HepG2 (cell line): ENCODE measurements around the gene CDC42EP1. TPM values are rescaled to one million over a fixed set of nuclear protein-coding genes. Genes with fewer than 3 reads are reported as not detected.

Source experiments
- ATF1 ChIP-seq: IDR thresholded peaks from 2 replicates; pipeline ENCODE4 v1.6.1; 2016; ENCODE audit warnings: mild to moderate bottlenecking, control low read depth
- EHMT2 ChIP-seq: fragments of 200-600 bp; sonication (generic); IDR thresholded peaks from 2 replicates; pipeline ENCODE4 v1.7.0; 2017; ENCODE audit warnings: antibody characterized with exemption, low read depth, low read length, borderline replicate concordance
- FOSL2 ChIP-seq: sonication (generic); formaldehyde crosslinking; IDR thresholded peaks from 2 replicates; pipeline ENCODE4 v1.4.0; 2020; ENCODE audit warnings: missing genetic modification reagents
- HDAC2 ChIP-seq: sonication (generic); formaldehyde crosslinking; IDR thresholded peaks from 2 replicates; pipeline ENCODE4 v1.4.0; 2020; ENCODE audit warnings: missing genetic modification reagents
- HDAC6 ChIP-seq: fragments of 200-600 bp; sonication (generic); IDR thresholded peaks from 2 replicates; pipeline ENCODE4 v1.7.0; 2017; ENCODE audit warnings: mild to moderate bottlenecking, antibody characterized with exemption, low read length, low read depth
- JUN ChIP-seq: sonication (generic); formaldehyde crosslinking; IDR thresholded peaks from 2 replicates; pipeline ENCODE4 v1.4.0; 2020; ENCODE audit warnings: mild to moderate bottlenecking, missing genetic modification reagents
- NCOA5 ChIP-seq: sonication (generic); formaldehyde crosslinking; IDR thresholded peaks from 2 replicates; pipeline ENCODE4 v1.4.0; 2020; ENCODE audit warnings: missing genetic modification reagents
- NFKBIZ ChIP-seq: IDR thresholded peaks from 2 replicates; pipeline ENCODE4 v1.6.1; 2018; ENCODE audit warnings: missing genetic modification reagents, missing compliant biosample characterization
- PAXIP1 ChIP-seq: sonication (generic); formaldehyde crosslinking; conservative IDR thresholded peaks from 2 replicates; pipeline ENCODE4 v1.4.0; 2020; ENCODE audit warnings: mild to moderate bottlenecking, missing genetic modification reagents, moderate library complexity
- PCBP2 ChIP-seq: fragments of 200-400 bp; formaldehyde crosslinking; optimal IDR thresholded peaks from 2 replicates; pipeline ENCODE3; 2018; ENCODE audit warnings: low read length, low read depth; ENCODE audit not compliant: poor library complexity, severe bottlenecking
- REL ChIP-seq: sonication (generic); formaldehyde crosslinking; conservative IDR thresholded peaks from 2 replicates; pipeline ENCODE4 v1.8.0; 2022; ENCODE audit warnings: mild to moderate bottlenecking, missing genetic modification reagents, moderate library complexity
- SNAPC2 ChIP-seq: sonication (generic); formaldehyde crosslinking; IDR thresholded peaks from 2 replicates; pipeline ENCODE4 v1.8.1; 2022; ENCODE audit warnings: mild to moderate bottlenecking, missing genetic modification reagents
- SOX5 ChIP-seq: IDR thresholded peaks from 2 replicates; pipeline ENCODE4 v1.6.1; 2016; ENCODE audit warnings: borderline replicate concordance
- TCF7 ChIP-seq: sonication (generic); IDR thresholded peaks from 2 replicates; pipeline ENCODE4 v1.6.1; 2016; ENCODE audit warnings: antibody characterized with exemption, low read depth
- TGIF2 ChIP-seq: IDR thresholded peaks from 2 replicates; pipeline ENCODE4 v1.6.1; 2016; ENCODE audit warnings: control low read depth, missing compliant biosample characterization
- TOE1 ChIP-seq: sonication (generic); formaldehyde crosslinking; IDR thresholded peaks from 2 replicates; pipeline ENCODE4 v1.4.0; 2020; ENCODE audit warnings: mild to moderate bottlenecking, missing genetic modification reagents
- ZBTB7A ChIP-seq: sonication (generic); formaldehyde crosslinking; IDR thresholded peaks from 2 replicates; pipeline ENCODE4 v1.8.0; 2022; ENCODE audit warnings: mild to moderate bottlenecking, missing genetic modification reagents
- ZFP36L2 ChIP-seq: sonication (generic); formaldehyde crosslinking; IDR thresholded peaks from 2 replicates; pipeline ENCODE4 v1.4.0; 2020; ENCODE audit warnings: missing genetic modification reagents
- ZHX1 ChIP-seq: sonication (generic); formaldehyde crosslinking; IDR thresholded peaks from 2 replicates; pipeline ENCODE4 v1.8.1; 2022; ENCODE audit warnings: low read depth, mild to moderate bottlenecking, missing genetic modification reagents
- ZMYM2 ChIP-seq: sonication (generic); formaldehyde crosslinking; IDR thresholded peaks from 2 replicates; pipeline ENCODE4 v1.8.0; 2022; ENCODE audit warnings: mild to moderate bottlenecking, missing genetic modification reagents
- ZNF10 ChIP-seq: sonication (generic); formaldehyde crosslinking; IDR thresholded peaks from 2 replicates; pipeline ENCODE4 v1.4.0; 2020; ENCODE audit warnings: mild to moderate bottlenecking, low read depth, missing genetic modification reagents, borderline replicate concordance
- ZNF253 ChIP-seq: sonication (generic); formaldehyde crosslinking; IDR thresholded peaks from 2 replicates; pipeline ENCODE4 v1.8.0; 2022; ENCODE audit warnings: mild to moderate bottlenecking, missing genetic modification reagents, borderline replicate concordance
- ZNF256 ChIP-seq: sonication (generic); formaldehyde crosslinking; conservative IDR thresholded peaks from 2 replicates; pipeline ENCODE4 v1.4.0; 2020; ENCODE audit warnings: missing genetic modification reagents
- ZNF572 ChIP-seq: sonication (generic); formaldehyde crosslinking; IDR thresholded peaks from 2 replicates; pipeline ENCODE4 v1.5.1; 2020; ENCODE audit warnings: mild to moderate bottlenecking, missing genetic modification reagents
- ZNF841 ChIP-seq: sonication (generic); formaldehyde crosslinking; IDR thresholded peaks from 2 replicates; pipeline ENCODE4 v1.8.1; 2023; ENCODE audit warnings: missing genetic modification reagents, borderline replicate concordance
- polyA plus RNA-seq, 8 experiments: library from polyadenylated mRNA; depleted of rRNA in 3 of 8; stranded (reverse) in 7 of 8; unstranded in 1 of 8; fragments of >200 nt; fragmentation: Illumina TruSeq in 4 of 8; extraction: Trizol in 4 of 8; gene quantifications; 2 replicates each; pipeline versions ENCODE4 v1.2.1 to v1.2.3, GENCODE V29; 2011 to 2016; ENCODE audit warnings: low read depth in 4 of 8, missing spikeins in 1 of 8, mixed read lengths in 1 of 8; ENCODE audit not compliant: insufficient read depth in 1 of 8
- total RNA-seq, 5 experiments: library from RNA; depleted of rRNA; stranded (reverse); fragments of >200 nt; fragmentation: Illumina TruSeq; extraction: Trizol; gene quantifications; 2 replicates each; pipeline ENCODE4 v1.2.3, GENCODE V29; 2016; ENCODE audit warnings: low read depth in 1 of 5

Gene CDC42EP1
- total and polyA plus RNA-seq, 2 of the 13 experiments (the other 11 are each of a cell fraction or from before 2014, with no cell fraction given): 17.1 to 29.5 TPM

- TF ChIP-seq PAXIP1 (peak; percentile 46; the same call in 1 of the 2 replicates), NFKBIZ (CRISPR knock-in tag) (no peak), TGIF2 (CRISPR knock-in tag) (no peak), EHMT2 (no peak), ATF1 (CRISPR knock-in tag) (peak; percentile 37; the same call in 1 of the 2 replicates), ZMYM2 (CRISPR knock-in tag) (no peak), ZFP36L2 (CRISPR knock-in tag) (no peak), NCOA5 (no peak), ZNF253 (CRISPR knock-in tag) (no peak), PCBP2 (no peak), REL (CRISPR knock-in tag) (no peak), TOE1 (CRISPR knock-in tag) (no peak), HDAC2 (no peak; the same call in 1 of the 2 replicates), ZNF256 (CRISPR knock-in tag) (no peak), ZNF10 (no peak), ZNF841 (CRISPR knock-in tag) (no peak), SNAPC2 (0 out of 2 replicates have a peak, but pooled peaks have one; percentile 30), FOSL2 (CRISPR knock-in tag) (peak; percentile 69), SOX5 (CRISPR knock-in tag) (peak; percentile 15; the same call in 1 of the 2 replicates), HDAC6 (no peak), TCF7 (no peak), JUN (no peak), ZBTB7A (0 out of 2 replicates have a peak, but pooled peaks have one; percentile 21), ZHX1 (no peak), ZNF572 (CRISPR knock-in tag) (no peak)
Measured at GRCh38 chr22:37601540-37602442, 41.5 kb downstream of the CDC42EP1 start (continued).
